ENCODE measurements around the gene ETS1. TPM values are rescaled to one million over a fixed set of nuclear protein-coding genes. Genes with fewer than 3 reads are reported as not detected.

Gene ETS1
- total RNA-seq, 1 donor: 67.3 TPM

GRCh38 chr11:128555606-128556005 is 31.8 kb downstream of the ETS1 start:
- DNase-seq (ENCODE audit: insufficient read length, low spot score, missing footprints): peak; percentile 65
- peak; percentile 50 for TF ChIP-seq CTCF (IDR thresholded peaks at IDR 0.05; ENCODE audit: extremely low read depth, low read depth, low read length)
- H3K9me3 ChIP-seq (ENCODE audit: low read depth, low read length): no peaks in the 10 kb centered on the region
- H3K27ac ChIP-seq (ENCODE audit: low read depth, low read length): no peak overlapping the region
- H2AFZ ChIP-seq (ENCODE audit: low read length): no peak overlapping the region
- H3K36me3 ChIP-seq (ENCODE audit: insufficient read depth, low read length): no peaks in the 10 kb centered on the region
- no peaks in the 10 kb centered on the region for H3K27me3 ChIP-seq (ENCODE audit: insufficient read depth, low read length)
- H4K20me1 ChIP-seq (ENCODE audit: insufficient read depth, low read length): no peaks in the 10 kb centered on the region
- peaks cover 9% of the 10 kb centered on the region for H3K4me1 ChIP-seq (ENCODE audit: insufficient read depth, low read length)
- no peaks in the 10 kb centered on the region for H3K79me2 ChIP-seq (ENCODE audit: insufficient read depth, low read length)
- H3K4me2 ChIP-seq (ENCODE audit: insufficient read depth, low read length): no peak overlapping the region
- no peak overlapping the region for H3K4me3 ChIP-seq (ENCODE audit: insufficient read depth, low read length)

- no peak for DNase-seq (ENCODE audit: insufficient read length, low spot score, missing footprints)
- Histone ChIP-seq H3K27me3 (ENCODE audit: insufficient read depth, low read length) (no peaks in the 10 kb centered on the region), H2AFZ (ENCODE audit: low read length) (peak overlapping the region; percentile 47), H3K79me2 (ENCODE audit: insufficient read depth, low read length) (no peaks in the 10 kb centered on the region), H3K4me3 (ENCODE audit: insufficient read depth, low read length) (peak overlapping the region; percentile 6), H4K20me1 (ENCODE audit: insufficient read depth, low read length) (no peaks in the 10 kb centered on the region), H3K4me2 (ENCODE audit: insufficient read depth, low read length) (peak overlapping the region; percentile 57), H3K27ac (ENCODE audit: low read depth, low read length) (no peak overlapping the region), H3K9me3 (ENCODE audit: low read depth, low read length) (no peaks in the 10 kb centered on the region), H3K4me1 (ENCODE audit: insufficient read depth, low read length) (peaks cover 15% of the 10 kb centered on the region), H3K36me3 (ENCODE audit: insufficient read depth, low read length) (no peaks in the 10 kb centered on the region)
- TF ChIP-seq CTCF (IDR thresholded peaks at IDR 0.05; ENCODE audit: extremely low read depth, low read depth, low read length): peak; percentile 42
These were observed 33.5 kb downstream of the ETS1 start for GRCh38 chr11:128553662-128554362.

GRCh38 chr11:128552783-128553661 is 34.3 kb downstream of the ETS1 start:
- TF ChIP-seq CTCF (IDR thresholded peaks at IDR 0.05; ENCODE audit: extremely low read depth, low read depth, low read length): no peak
- no peak for DNase-seq (ENCODE audit: insufficient read length, low spot score, missing footprints)
- H3K4me2 ChIP-seq (ENCODE audit: insufficient read depth, low read length): peak overlapping the region; percentile 57
- no peak overlapping the region for H3K4me3 ChIP-seq (ENCODE audit: insufficient read depth, low read length)
- H3K9me3 ChIP-seq (ENCODE audit: low read depth, low read length): no peaks in the 10 kb centered on the region
- peaks cover 19% of the 10 kb centered on the region for H3K4me1 ChIP-seq (ENCODE audit: insufficient read depth, low read length)
- H3K79me2 ChIP-seq (ENCODE audit: insufficient read depth, low read length): no peaks in the 10 kb centered on the region
- no peaks in the 10 kb centered on the region for H3K27me3 ChIP-seq (ENCODE audit: insufficient read depth, low read length)
- H4K20me1 ChIP-seq (ENCODE audit: insufficient read depth, low read length): no peaks in the 10 kb centered on the region
- no peaks in the 10 kb centered on the region for H3K36me3 ChIP-seq (ENCODE audit: insufficient read depth, low read length)
- no peak overlapping the region for H3K27ac ChIP-seq (ENCODE audit: low read depth, low read length)
- peak overlapping the region; percentile 20 for H2AFZ ChIP-seq (ENCODE audit: low read length)
